ENCODE data around the gene PRXL2B.

The PRXL2B gene

DNA sequence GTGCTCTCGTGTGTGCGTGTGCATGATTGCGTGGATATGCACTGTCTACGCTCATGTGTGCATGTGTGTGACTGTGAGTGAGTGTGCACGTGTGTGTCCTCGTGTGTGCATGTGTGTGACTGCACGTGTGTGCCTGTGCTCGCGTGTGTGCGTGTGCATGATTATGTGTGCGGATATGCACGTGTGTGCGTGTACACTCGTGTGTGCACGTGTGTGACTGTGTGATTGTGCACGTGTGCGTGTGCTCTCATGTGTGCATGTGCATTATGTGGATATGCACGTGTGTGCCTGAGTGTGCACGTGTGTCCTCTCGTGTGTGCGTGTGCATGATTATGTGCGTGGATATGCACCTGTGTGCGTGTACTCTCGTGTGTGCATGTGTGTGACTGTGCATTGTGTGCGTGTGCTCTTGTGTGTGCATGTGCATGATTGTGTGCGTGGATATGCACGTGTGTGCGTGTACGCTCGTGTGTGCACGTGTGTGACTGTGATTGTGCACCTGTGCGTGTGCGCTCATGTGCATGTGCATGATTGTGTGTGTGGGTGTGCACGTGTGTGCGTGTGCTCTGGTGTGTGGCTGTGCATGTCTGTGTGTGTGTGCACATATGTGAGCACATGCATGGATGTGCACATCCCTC is 44.0 kb downstream of the PRXL2B start:
- Histone ChIP-seq H3K4me3 (ENCODE audit: low read length) (no peak overlapping the region), H3K9me3 (ENCODE audit: insufficient read depth, low read depth, low read length) (peaks cover 11% of the 10 kb centered on the region; the same call in 1 of the 2 replicates), H3K27ac (ENCODE audit: low read depth, low read length) (no peak overlapping the region), H3K27me3 (ENCODE audit: insufficient read depth, low read length) (peaks cover 49% of the 10 kb centered on the region), H3K4me1 (ENCODE audit: insufficient read depth, low read length) (no peaks in the 10 kb centered on the region), H3K9ac (ENCODE audit: low read depth, low read length) (no peak overlapping the region), H3K36me3 (ENCODE audit: insufficient read depth, low read length) (no peaks in the 10 kb centered on the region)
- WGBS, result 93% methylated on average over 35 of the region's 35 CpGs

DNA sequence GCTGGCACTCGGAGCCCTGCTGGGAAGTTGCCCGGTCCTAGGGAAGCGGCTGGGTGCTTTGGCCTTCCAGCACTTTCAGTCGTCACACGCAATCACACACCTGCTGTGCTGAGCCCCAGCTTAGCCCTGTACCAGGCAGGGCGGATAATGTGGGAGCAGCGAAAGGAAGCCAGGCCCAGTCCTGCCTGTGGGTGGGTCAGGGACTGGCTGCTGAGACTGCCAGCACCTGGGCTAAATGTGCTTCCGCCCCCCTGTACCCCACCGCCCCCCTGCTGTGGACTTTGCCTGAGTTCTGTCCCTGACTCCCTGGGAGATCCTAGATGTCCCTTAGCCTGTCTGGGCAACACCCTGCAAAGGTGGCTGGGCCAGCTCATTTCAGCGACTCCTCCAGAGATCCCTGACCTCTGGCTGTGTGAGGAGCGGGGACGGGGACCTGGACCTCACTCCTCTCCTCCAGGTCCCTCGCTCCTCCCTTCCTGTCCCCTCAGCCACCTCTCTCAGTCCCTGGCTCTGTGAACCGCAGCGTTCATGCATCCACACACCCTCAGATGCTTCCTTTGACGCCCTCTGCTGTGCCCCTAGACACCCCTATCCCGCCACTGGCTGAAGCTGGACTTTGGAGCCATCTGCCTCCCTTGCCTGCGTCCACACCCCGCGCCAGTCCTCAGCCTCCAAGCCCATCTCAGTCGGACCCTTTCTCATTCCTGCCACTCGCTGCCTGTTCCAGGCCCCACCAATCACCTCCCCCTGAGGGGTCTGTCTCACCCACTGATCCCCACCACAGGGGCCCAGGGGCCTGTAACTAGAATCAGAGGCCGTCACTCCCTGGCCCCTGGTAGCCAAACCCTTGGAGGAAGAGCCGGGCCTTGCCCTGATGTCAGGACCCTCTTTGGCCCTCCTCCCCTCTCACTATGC is 44.8 kb downstream of the PRXL2B start:
- WGBS, result 90% methylated on average over 24 of the region's 24 CpGs
- Histone ChIP-seq H3K9me3 (ENCODE audit: insufficient read depth, low read depth, low read length) (peaks cover 17% of the 10 kb centered on the region), H3K36me3 (ENCODE audit: insufficient read depth, low read length) (no peaks in the 10 kb centered on the region), H3K27me3 (ENCODE audit: insufficient read depth, low read length) (peaks cover 41% of the 10 kb centered on the region), H3K9ac (ENCODE audit: low read depth, low read length) (no peak overlapping the region), H3K27ac (ENCODE audit: low read depth, low read length) (no peak overlapping the region), H3K4me1 (ENCODE audit: insufficient read depth, low read length) (no peaks in the 10 kb centered on the region), H3K4me3 (ENCODE audit: low read length) (no peak overlapping the region)

DNA sequence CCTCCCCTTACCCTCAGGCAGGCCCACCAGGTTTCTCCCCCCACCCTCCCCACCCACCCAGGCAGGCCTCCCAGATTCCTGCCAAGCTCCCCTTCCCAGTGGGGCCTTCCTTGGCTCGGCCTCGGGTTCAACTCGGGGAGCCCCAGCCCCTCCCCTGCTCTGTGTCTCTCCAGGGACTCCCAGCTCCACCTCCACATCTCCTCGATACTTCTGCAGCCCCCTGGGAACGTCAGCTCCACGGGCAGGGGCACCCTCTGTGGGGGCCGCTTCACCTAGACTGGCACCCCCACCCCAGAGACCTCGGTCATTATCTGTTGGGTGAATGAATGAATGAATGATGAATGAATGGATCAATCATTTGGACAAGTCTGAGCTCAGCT is 45.5 kb downstream of the PRXL2B start:
- Histone ChIP-seq H3K9ac (ENCODE audit: low read depth, low read length) (no peak overlapping the region), H3K9me3 (ENCODE audit: insufficient read depth, low read depth, low read length) (peaks cover 23% of the 10 kb centered on the region), H3K27me3 (ENCODE audit: insufficient read depth, low read length) (peaks cover 34% of the 10 kb centered on the region), H3K4me1 (ENCODE audit: insufficient read depth, low read length) (no peaks in the 10 kb centered on the region), H3K4me3 (ENCODE audit: low read length) (no peak overlapping the region), H3K27ac (ENCODE audit: low read depth, low read length) (no peak overlapping the region), H3K36me3 (ENCODE audit: insufficient read depth, low read length) (no peaks in the 10 kb centered on the region)
- 89% methylated on average over 8 of the region's 8 CpGs for WGBS

DNA sequence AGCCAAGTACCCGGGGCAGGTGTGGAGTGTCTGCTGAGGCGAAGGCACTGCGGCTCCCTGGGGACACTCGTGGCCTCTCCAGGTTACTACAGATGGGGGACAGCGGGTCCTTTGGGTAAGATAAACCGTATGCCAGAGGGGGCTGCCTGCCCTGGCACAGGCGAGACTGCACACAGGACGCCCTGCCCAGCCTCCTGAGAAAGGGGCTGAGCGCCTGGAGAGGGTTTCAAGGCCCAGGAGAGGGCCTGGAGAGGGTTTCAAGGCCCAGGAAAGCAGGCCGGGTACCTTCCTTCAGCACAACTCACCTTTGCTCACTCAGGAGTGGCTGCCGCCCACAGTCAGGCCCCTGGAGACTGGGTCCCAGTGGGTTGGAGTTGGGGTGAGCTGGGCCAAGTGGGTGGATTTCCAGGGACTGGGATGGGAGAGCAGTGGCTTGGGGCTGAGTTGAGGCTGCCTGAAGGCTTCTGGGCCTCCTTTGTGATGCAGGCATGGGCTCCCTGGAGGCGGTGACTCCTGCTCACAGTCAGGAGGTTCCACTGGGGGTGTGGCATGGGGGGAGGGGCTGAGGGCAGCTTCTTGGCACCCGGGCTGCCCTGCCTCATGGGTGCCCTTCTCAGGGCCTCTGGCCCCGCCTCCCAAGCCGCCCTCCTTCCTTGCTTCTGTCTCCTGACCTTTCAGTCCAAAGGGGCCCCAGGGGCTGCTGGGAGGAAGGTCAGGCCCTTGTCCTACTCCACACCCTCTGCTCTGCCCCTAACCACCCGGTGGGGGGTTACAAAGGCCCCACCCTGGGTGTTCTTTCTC is 46.2 kb downstream of the PRXL2B start, which contains the start of gene MMEL1:
TSS of gene MMEL1 (minus strand) at position 456 of the 801 bp plus-strand sequence. CDS start 3,532 bp downstream, outside the sequence.
- peaks cover 29% of the 10 kb centered on the region for H3K9me3 ChIP-seq (ENCODE audit: insufficient read depth, low read depth, low read length)
- peaks cover 27% of the 10 kb centered on the region for H3K27me3 ChIP-seq (ENCODE audit: insufficient read depth, low read length)

DNA sequence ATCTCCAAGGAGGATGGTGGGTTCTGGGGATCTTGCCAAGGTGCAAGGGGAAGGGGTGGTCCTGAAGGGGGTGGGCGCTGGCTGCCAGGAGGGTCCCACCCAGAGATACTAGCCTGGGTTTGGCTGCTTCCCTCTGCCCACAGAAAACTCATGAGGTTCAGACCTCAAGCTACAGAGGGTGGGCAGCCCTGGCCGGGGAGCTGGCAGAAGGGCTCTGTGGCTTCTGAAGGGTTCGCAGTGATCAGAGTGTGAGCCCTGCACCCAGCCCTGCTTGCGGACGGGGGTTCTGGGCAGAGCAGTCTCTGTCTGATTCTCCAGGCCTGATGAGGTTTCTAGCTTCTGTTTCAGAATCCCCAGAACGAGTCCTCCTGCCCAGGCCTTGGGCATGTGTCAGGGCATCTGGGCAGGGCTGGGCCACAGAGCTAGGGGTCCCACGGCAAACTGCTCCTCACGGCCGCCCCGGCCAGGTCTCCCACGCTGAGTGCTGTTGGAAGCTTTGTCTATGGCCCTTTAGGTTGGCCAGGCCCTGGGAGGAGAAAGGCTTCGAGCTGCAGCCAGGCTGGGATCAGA is 46.9 kb downstream of the PRXL2B start:
- H3K9ac ChIP-seq (ENCODE audit: low read depth, low read length), result no peak overlapping the region
- no peak overlapping the region for H3K4me3 ChIP-seq (ENCODE audit: low read length)
- 87% methylated on average over 12 of the region's 12 CpGs for whole genome bisulfite sequencing
- H3K9me3 ChIP-seq (ENCODE audit: insufficient read depth, low read depth, low read length), result peaks cover 33% of the 10 kb centered on the region
- no peaks in the 10 kb centered on the region for H3K4me1 ChIP-seq (ENCODE audit: insufficient read depth, low read length)
- H3K36me3 ChIP-seq (ENCODE audit: insufficient read depth, low read length), result no peaks in the 10 kb centered on the region
- no peak overlapping the region for H3K27ac ChIP-seq (ENCODE audit: low read depth, low read length)
- H3K27me3 ChIP-seq (ENCODE audit: insufficient read depth, low read length), result peaks cover 26% of the 10 kb centered on the region

More for the DNA sequence above, 46.2 kb downstream of the PRXL2B start, which contains the start of gene MMEL1:
- H3K9ac ChIP-seq (ENCODE audit: low read depth, low read length), result no peak within 1 kb of the TSS
- H3K4me1 ChIP-seq (ENCODE audit: insufficient read depth, low read length), result no peaks in the 10 kb centered on the region
- no peaks in the 10 kb centered on the region for H3K36me3 ChIP-seq (ENCODE audit: insufficient read depth, low read length)
- no peak within 1 kb of the TSS for H3K27ac ChIP-seq (ENCODE audit: low read depth, low read length)
- WGBS, result 68% methylated on average over 16 of the region's 16 CpGs
- no peak within 1 kb of the TSS for H3K4me3 ChIP-seq (ENCODE audit: low read length)

DNA sequence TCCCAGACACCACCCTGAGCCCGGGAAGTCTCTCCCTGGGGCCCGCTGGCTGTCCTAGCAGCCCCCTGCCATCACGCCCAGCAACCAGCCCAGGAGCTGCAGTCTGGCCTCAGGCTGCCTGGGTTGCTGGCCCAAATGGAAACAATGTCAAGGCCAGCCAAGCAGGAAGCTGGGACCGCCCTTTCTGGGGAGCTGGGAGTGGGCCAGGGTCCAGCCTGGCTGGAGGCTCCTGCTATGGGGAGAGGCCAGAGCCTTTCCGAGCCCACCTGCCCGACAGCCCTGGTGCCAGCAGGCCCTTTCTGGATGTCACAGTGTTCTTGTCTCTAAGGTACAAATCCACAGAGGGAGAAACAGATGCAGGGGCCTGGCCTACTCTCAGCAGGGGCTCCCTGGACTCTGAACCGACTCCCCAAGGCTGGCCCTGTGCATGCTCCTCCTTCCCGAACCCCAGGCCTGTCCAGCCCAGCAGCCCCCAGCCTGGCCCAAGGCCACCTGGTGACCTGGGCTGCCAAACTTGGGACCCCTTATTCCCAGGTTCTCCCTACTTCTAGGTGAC is 47.4 kb downstream of the PRXL2B start:
- Histone ChIP-seq H3K27ac (ENCODE audit: low read depth, low read length) (no peak overlapping the region), H3K4me1 (ENCODE audit: insufficient read depth, low read length) (no peaks in the 10 kb centered on the region), H3K4me3 (ENCODE audit: low read length) (no peak overlapping the region), H3K36me3 (ENCODE audit: insufficient read depth, low read length) (no peaks in the 10 kb centered on the region), H3K27me3 (ENCODE audit: insufficient read depth, low read length) (peaks cover 20% of the 10 kb centered on the region), H3K9ac (ENCODE audit: low read depth, low read length) (no peak overlapping the region), H3K9me3 (ENCODE audit: insufficient read depth, low read depth, low read length) (peaks cover 33% of the 10 kb centered on the region)
- WGBS, result 89% methylated on average over 8 of the region's 8 CpGs

DNA sequence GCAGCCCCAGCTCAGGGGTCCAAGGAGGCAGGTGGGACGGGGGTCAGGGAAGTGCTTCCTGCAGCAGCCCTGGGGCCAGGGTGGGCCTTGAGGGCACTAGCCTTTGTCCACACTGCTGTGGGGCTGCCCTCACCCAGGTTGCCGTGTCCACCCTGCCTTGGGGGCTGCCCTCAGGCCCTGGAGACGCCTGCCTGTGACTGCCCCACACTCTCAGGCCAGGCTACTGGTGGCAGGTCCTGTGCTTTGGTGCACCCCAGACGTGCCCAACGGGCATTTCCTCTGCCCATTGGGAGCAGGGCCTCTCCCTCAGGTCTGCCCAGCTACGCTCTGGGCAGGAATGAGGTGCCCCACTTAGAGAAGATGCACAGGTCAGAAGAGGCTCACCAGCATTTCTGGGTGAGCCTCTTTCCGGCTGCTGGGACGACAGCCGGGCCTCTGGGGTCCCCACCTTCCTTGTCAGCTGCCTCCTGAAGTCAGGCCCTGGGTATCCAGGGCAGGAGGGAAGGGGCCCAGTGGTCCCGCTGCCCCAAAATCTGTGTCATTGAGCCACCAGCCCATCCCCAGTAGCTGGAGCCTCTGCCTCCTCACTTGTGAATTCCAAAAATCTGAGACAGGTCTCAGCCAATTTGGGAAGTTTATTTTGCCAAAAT is 48.9 kb downstream of the PRXL2B start:
- WGBS, result 76% methylated on average over 10 of the region's 10 CpGs
- H3K4me1 ChIP-seq (ENCODE audit: insufficient read depth, low read length), result no peaks in the 10 kb centered on the region
- peaks cover 29% of the 10 kb centered on the region for H3K9me3 ChIP-seq (ENCODE audit: insufficient read depth, low read depth, low read length)
- H3K27ac ChIP-seq (ENCODE audit: low read depth, low read length), result no peak overlapping the region
- H3K27me3 ChIP-seq (ENCODE audit: insufficient read depth, low read length), result peaks cover 5% of the 10 kb centered on the region; the same call in 1 of the 2 replicates
- H3K36me3 ChIP-seq (ENCODE audit: insufficient read depth, low read length), result no peaks in the 10 kb centered on the region
- no peak overlapping the region for H3K9ac ChIP-seq (ENCODE audit: low read depth, low read length)
- H3K4me3 ChIP-seq (ENCODE audit: low read length), result no peak overlapping the region

DNA sequence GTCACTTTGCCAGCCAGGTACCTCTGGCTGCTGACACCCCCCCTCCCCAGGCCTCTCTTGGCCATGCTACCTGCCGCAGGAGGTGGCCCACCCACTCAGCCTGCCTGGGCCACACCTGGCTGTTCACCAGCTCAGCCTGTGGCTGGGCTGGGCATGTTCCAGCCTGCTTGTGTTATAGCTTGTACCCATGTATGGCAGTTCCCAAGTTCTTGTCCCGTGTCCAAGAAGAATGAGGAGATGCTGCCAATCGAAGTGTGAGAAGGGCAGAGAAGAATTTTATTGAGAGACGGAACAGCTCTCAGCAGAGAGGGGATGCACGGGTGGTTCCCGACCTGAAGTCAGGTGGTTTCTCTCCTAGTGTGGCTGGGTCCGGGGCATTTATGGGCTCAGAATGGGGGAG is 50.2 kb downstream of the PRXL2B start:
- Histone ChIP-seq H3K9me3 (ENCODE audit: insufficient read depth, low read depth, low read length) (peaks cover 25% of the 10 kb centered on the region), H3K36me3 (ENCODE audit: insufficient read depth, low read length) (no peaks in the 10 kb centered on the region), H3K9ac (ENCODE audit: low read depth, low read length) (no peak overlapping the region), H3K4me3 (ENCODE audit: low read length) (no peak overlapping the region), H3K4me1 (ENCODE audit: insufficient read depth, low read length) (no peaks in the 10 kb centered on the region), H3K27me3 (ENCODE audit: insufficient read depth, low read length) (peaks cover 5% of the 10 kb centered on the region; the same call in 1 of the 2 replicates), H3K27ac (ENCODE audit: low read depth, low read length) (no peak overlapping the region)
- WGBS, result 87% methylated on average over 7 of the region's 7 CpGs

DNA sequence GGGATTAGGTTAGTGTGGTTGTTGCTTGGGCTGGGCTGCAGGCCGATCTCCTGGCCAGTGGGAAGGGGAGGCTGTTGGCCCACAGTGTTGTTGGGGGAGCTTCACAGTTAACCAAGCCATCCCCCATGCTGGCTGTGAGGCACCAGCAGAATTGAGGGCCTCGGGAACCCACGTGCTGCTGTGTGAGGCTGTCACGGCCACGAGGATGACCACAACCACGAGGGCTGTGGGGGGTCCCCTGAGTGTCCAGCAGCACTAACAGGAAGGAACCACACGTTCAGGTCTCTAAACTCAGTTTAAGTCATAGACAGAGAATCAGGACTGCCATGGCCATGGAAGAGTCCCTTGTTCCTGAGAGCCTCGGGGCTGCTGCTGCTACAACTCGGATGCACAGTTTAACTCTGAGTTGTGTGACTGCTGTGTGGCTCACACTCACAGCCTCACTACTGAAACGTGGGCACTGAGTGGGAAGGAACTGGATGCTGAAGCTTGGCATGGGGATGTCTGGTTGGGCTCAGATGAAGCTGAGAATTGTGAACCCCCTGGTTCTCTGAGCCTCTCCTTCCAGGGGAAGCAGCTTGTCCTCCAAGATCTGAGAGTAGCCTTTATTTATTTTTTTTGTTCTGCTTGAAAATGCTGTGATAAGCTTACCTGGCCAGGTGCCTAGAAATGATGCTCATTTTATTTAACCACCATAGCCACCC is 51.0 kb downstream of the PRXL2B start:
- peaks cover 5% of the 10 kb centered on the region; the same call in 1 of the 2 replicates for H3K27me3 ChIP-seq (ENCODE audit: insufficient read depth, low read length)
- H3K27ac ChIP-seq (ENCODE audit: low read depth, low read length), result no peak overlapping the region
- peaks cover 25% of the 10 kb centered on the region for H3K9me3 ChIP-seq (ENCODE audit: insufficient read depth, low read depth, low read length)
- no peak overlapping the region for H3K4me3 ChIP-seq (ENCODE audit: low read length)
- H3K9ac ChIP-seq (ENCODE audit: low read depth, low read length), result no peak overlapping the region
- H3K4me1 ChIP-seq (ENCODE audit: insufficient read depth, low read length), result no peaks in the 10 kb centered on the region
- H3K36me3 ChIP-seq (ENCODE audit: insufficient read depth, low read length), result no peaks in the 10 kb centered on the region
- 76% methylated on average over 10 of the region's 10 CpGs for WGBS
